HG02885 (cell line): Measurements from ENCODE around the gene BATF.

Experiments used
- ATAC-seq: cut with Tn5 transposase; IDR thresholded peaks from one replicate; pipeline ENCODE4 v1.9.1; 2021; ENCODE audit warnings: mild to moderate bottlenecking; ENCODE audit not compliant: unreplicated experiment, poor library complexity

The BATF gene

GRCh38 chr14:75589931-75590330, 67.7 kb downstream of the BATF start:
- ATAC-seq = no peak

GRCh38 chr14:75591331-75591946, 69.2 kb downstream of the BATF start:
- ATAC-seq = no peak

- no peak for ATAC-seq
These were observed 69.8 kb downstream of the BATF start for GRCh38 chr14:75591987-75592575.

- no peak for ATAC-seq
These were observed 73.0 kb downstream of the BATF start for GRCh38 chr14:75595226-75595625.
